WTC11 (cell line): Measurements from ENCODE around the gene POU4F1. TPM values are rescaled to one million over a fixed set of nuclear protein-coding genes. Genes with fewer than 3 reads are reported as not detected.
"Not testable (repeated sequence)": the region's sequence is repeated elsewhere in the genome, so short reads cannot be mapped to it uniquely, and the experiment has no call there.

ENCODE experiments used
- ATAC-seq: fragments of 200-7000 bp; cut with Tn5 transposase; 2 replicates; pipeline ENCODE4 v1.10.0; 2021; ENCODE audit warnings: mild to moderate bottlenecking, moderate library complexity
- CTCF ChIA-PET: fragments of 300-600 bp; sonication (Branson Sonifier 250); formaldehyde crosslinking; loops from one replicate; lab custom pipeline; 2021; ENCODE audit warnings: antibody characterized with exemption; lab: Charles Lee
- POLR2A ChIA-PET: fragments of 350-600 bp; sonication (Branson Sonifier 250); formaldehyde crosslinking; loops from one replicate; lab custom pipeline; 2021; ENCODE audit warnings: antibody characterized with exemption; lab: Charles Lee
- DNase-seq: peaks from one replicate; pipeline ENCODE4 v3.0.0; 2021; ENCODE audit warnings: low spot score
- H3K27ac Mint-ChIP-seq: 2 replicates; pipeline ENCODE4 v1.8.0; 2021; ENCODE audit warnings: mixed read lengths
- H3K27me3 Mint-ChIP-seq: 2 replicates; pipeline ENCODE4 v1.8.0; 2021; ENCODE audit warnings: low read depth, mild to moderate bottlenecking, moderate library complexity, mixed read lengths
- H3K36me3 Mint-ChIP-seq: 2 replicates; pipeline ENCODE4 v1.8.0; 2021; ENCODE audit warnings: mixed read lengths
- H3K4me1 Mint-ChIP-seq: 2 replicates; pipeline ENCODE4 v1.8.0; 2022; ENCODE audit warnings: mixed read lengths
- H3K4me3 Mint-ChIP-seq: 2 replicates; pipeline ENCODE4 v1.8.0; 2021; ENCODE audit warnings: mild to moderate bottlenecking, moderate library complexity, mixed read lengths
- H3K9me3 Mint-ChIP-seq: 2 replicates; pipeline ENCODE4 v1.8.0; 2021; ENCODE audit warnings: mixed read lengths
- EMX1 ChIP-seq: fragments of 250-450 bp; sonication (Bioruptor Pico); IDR thresholded peaks from 2 replicates; pipeline ENCODE4 v1.8.0; 2021; ENCODE audit warnings: mild to moderate bottlenecking
- ERG ChIP-seq: fragments of 250-450 bp; sonication (Bioruptor Pico); IDR thresholded peaks from 2 replicates; pipeline ENCODE4 v1.8.0; 2021; ENCODE audit warnings: mild to moderate bottlenecking
- FOXP4 ChIP-seq: sonication (generic); formaldehyde crosslinking; IDR thresholded peaks from 2 replicates; pipeline ENCODE4 v1.8.0; 2022; ENCODE audit warnings: mild to moderate bottlenecking, missing genetic modification reagents
- IRF1 ChIP-seq: sonication (generic); formaldehyde crosslinking; IDR thresholded peaks from 2 replicates; pipeline ENCODE4 v1.8.0; 2023; ENCODE audit warnings: missing genetic modification reagents
- JUN ChIP-seq: sonication (generic); formaldehyde crosslinking; IDR thresholded peaks from 2 replicates; pipeline ENCODE4 v1.8.0; 2023; ENCODE audit warnings: mild to moderate bottlenecking, missing genetic modification reagents
- MAX ChIP-seq: sonication (generic); formaldehyde crosslinking; IDR thresholded peaks from 2 replicates; pipeline ENCODE4 v1.8.0; 2022; ENCODE audit warnings: mild to moderate bottlenecking, missing genetic modification reagents
- OVOL2 ChIP-seq: fragments of 250-450 bp; sonication (Bioruptor Pico); IDR thresholded peaks from 2 replicates; pipeline ENCODE4 v1.9.0; 2021; ENCODE audit warnings: mild to moderate bottlenecking, borderline replicate concordance
- STAT6 ChIP-seq: sonication (generic); formaldehyde crosslinking; conservative IDR thresholded peaks from 2 replicates; pipeline ENCODE4 v1.8.1; 2023; ENCODE audit warnings: mild to moderate bottlenecking, low read depth, missing genetic modification reagents, moderate library complexity
- TEAD4 ChIP-seq: sonication (generic); formaldehyde crosslinking; IDR thresholded peaks from 2 replicates; pipeline ENCODE4 v1.8.0; 2022; ENCODE audit warnings: mild to moderate bottlenecking, missing genetic modification reagents
- USF1 ChIP-seq: sonication (generic); formaldehyde crosslinking; IDR thresholded peaks from 2 replicates; pipeline ENCODE4 v1.8.0; 2022; ENCODE audit warnings: mild to moderate bottlenecking, missing genetic modification reagents
- ZNF121 ChIP-seq: sonication (generic); formaldehyde crosslinking; IDR thresholded peaks from 2 replicates; pipeline ENCODE4 v1.8.0; 2023; ENCODE audit warnings: missing genetic modification reagents
- ZNF232 ChIP-seq: sonication (generic); formaldehyde crosslinking; IDR thresholded peaks from 2 replicates; pipeline ENCODE4 v1.8.0; 2022; ENCODE audit warnings: mild to moderate bottlenecking, missing genetic modification reagents
- ZNF281 ChIP-seq: sonication (generic); formaldehyde crosslinking; IDR thresholded peaks from 2 replicates; pipeline ENCODE4 v1.8.0; 2023; ENCODE audit warnings: mild to moderate bottlenecking, missing genetic modification reagents
- ZNF416 ChIP-seq: fragments of 250-450 bp; sonication (Bioruptor Pico); IDR thresholded peaks from 2 replicates; pipeline ENCODE4 v1.9.0; 2021; ENCODE audit warnings: mild to moderate bottlenecking, inconsistent platforms
- ZSCAN18 ChIP-seq: fragments of 250-450 bp; sonication (Bioruptor Pico); IDR thresholded peaks from 2 replicates; pipeline ENCODE4 v2.1.2; 2022; ENCODE audit warnings: mild to moderate bottlenecking, moderate library complexity
- total RNA-seq: library from RNA; stranded (reverse); gene quantifications from 3 replicates; pipeline ENCODE4 v1.2.3, GENCODE V29; 2021

The POU4F1 gene
- total RNA-seq, 1 experiment from 2014 or later = 0.26 TPM

- no peak overlapping the region for H3K4me3 Mint-ChIP-seq
- CTCF ChIA-PET = no interaction called here
- TF ChIP-seq ZSCAN18 (CRISPR knock-in tag) = no peak
- no peak for DNase-seq
- no peaks in the 10 kb centered on the region; the same call in 1 of the 2 replicates for H3K36me3 Mint-ChIP-seq
- peaks cover 9% of the 10 kb centered on the region for H3K27me3 Mint-ChIP-seq
- POLR2A ChIA-PET = no interaction called here
- no peak for ATAC-seq
- H3K4me1 Mint-ChIP-seq = peaks cover 28% of the 10 kb centered on the region
- H3K9me3 Mint-ChIP-seq = no peaks in the 10 kb centered on the region
- no peak overlapping the region for H3K27ac Mint-ChIP-seq
These were observed 47.3 kb upstream of the POU4F1 start for GRCh38 chr13:78650717-78651083.

GRCh38 chr13:78649997-78650716 lies 46.8 kb upstream of the POU4F1 start:
- no peak for DNase-seq
- ChIA-PET CTCF (no interaction called here), POLR2A (no interaction called here)
- no peak for ATAC-seq
- TF ChIP-seq ZNF232 (CRISPR knock-in tag) (no peak), JUN (CRISPR knock-in tag) (no peak), EMX1 (CRISPR knock-in tag) (no peak), ZNF416 (CRISPR knock-in tag) (no peak), IRF1 (CRISPR knock-in tag) (no peak), ERG (CRISPR knock-in tag) (no peak), MAX (CRISPR knock-in tag) (no peak), ZNF121 (no peak), USF1 (no peak), TEAD4 (no peak), OVOL2 (CRISPR knock-in tag) (no peak), FOXP4 (CRISPR knock-in tag) (no peak), STAT6 (CRISPR knock-in tag) (no peak), ZNF281 (CRISPR knock-in tag) (no peak)
- Mint-ChIP-seq H3K9me3 (no peaks in the 10 kb centered on the region), H3K4me1 (peaks cover 22% of the 10 kb centered on the region), H3K4me3 (no peak overlapping the region), H3K36me3 (no peaks in the 10 kb centered on the region), H3K27ac (no peak overlapping the region), H3K27me3 (peaks cover 4% of the 10 kb centered on the region; the same call in 1 of the 2 replicates)

GRCh38 chr13:78647109-78647678 lies 43.8 kb upstream of the POU4F1 start:
- H3K27me3 Mint-ChIP-seq, POLR2A ChIA-PET, H3K4me3 Mint-ChIP-seq, H3K9me3 Mint-ChIP-seq, DNase-seq, CTCF ChIA-PET, H3K27ac Mint-ChIP-seq, H3K36me3 Mint-ChIP-seq, ATAC-seq: not testable (repeated sequence)
- H3K4me1 Mint-ChIP-seq = peaks cover 23% of the 10 kb centered on the region
